NCI-H1436 (cell line): ENCODE measurements around the gene KCNMB1.

Experiments
- DNase-seq: peaks from one replicate; lab custom pipeline; 2025; lab: John Stamatoyannopoulos, UW

KCNMB1 gene

DNA sequence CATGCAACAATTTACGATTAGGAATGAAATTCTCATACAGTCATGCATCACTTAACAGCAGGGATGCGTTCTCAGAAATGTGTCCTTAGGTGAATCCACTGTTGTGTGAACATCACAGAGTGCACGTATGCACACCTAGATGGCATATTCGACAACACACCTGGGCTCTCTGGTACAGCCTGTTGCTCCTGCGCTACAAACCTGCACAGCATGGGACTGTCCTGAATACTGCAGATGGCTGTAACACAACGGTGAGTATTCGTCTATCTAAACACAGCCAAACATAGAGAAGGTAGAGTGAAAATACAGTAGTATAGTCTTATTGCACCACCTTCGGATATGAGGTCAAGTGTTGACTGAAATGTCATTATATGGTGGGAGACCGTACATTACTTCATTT, 47.6 kb downstream of the KCNMB1 start:
- no peak for DNase-seq

DNA sequence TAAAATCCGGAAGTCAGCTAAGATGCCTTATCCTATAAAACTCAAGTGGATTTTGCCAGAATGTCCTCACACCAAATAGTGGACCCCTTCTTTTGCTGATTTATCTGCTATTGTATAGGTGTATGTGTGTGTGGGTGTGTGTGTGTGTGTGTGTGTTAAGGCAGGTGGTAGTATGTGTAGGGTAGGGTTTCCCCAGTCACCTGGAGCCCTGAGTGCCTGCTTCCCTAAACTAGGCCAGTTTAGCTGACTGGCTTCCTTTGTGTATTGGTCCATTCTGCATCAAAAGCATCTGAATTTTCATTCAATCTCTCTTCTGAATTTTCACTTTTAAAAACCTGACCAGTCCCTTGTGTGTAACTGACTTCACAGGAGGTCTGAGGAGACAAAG, 49.4 kb downstream of the KCNMB1 start:
- DNase-seq = no peak

DNA sequence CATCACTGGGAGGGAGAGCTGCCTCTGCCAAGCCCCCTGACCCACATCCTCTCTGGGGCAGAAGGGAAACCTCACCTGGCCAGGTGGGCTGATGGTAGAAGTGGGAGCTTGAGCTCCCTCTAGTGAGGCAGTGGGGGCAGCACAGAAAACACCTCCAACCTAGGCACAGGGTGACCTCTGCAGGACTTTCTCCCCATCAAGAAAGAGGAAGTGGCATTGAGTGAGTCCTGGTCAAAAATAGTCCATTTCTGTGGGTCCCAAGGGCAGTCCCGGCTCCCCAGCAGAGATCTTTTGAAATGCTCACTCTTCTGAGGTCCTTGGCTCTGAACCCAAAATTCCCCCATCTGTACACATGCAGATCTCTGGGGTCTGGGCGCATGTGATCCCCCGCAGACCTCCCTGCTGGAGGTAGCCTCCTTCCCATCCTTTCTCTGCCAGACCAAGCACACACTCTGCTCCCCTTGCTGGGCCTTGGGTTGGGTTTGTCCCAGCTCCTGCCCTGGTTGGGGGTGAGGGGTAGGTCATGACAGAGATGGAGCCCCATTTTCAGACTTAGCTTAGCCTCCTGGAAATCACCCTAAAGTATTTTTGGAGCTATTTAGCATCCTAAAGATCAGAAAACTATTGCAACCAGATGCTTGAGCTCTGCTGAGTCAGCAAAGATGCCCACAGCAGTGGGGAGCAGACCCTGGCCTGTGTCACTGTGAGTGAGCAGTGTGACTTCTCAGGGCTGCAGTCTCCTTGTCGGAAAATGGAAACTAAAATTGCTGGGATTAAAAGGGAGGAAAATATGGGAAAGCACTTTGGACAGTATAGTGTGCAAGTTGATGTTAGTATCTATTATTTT, 50.0 kb downstream of the KCNMB1 start:
- no peak for DNase-seq

DNA sequence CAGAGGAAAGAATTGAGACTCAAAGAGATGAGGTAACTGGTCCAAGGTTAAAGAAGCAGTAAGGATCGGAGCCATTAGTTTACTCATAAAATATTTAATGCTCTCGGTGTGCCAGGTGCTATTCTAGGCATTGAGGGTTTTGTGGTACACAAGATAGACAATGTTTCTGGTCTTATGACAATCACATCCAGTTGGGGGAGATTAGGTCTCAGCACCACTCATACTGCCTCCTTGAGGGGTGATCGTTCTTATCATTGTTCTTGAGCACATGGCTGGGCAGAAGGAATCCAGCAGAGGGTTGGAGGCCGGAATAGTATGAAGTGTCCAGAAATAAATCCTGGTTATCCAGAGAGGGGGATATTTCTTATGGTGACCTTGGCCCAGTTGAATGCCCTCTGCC, 50.9 kb downstream of the KCNMB1 start:
- no peak for DNase-seq

DNA sequence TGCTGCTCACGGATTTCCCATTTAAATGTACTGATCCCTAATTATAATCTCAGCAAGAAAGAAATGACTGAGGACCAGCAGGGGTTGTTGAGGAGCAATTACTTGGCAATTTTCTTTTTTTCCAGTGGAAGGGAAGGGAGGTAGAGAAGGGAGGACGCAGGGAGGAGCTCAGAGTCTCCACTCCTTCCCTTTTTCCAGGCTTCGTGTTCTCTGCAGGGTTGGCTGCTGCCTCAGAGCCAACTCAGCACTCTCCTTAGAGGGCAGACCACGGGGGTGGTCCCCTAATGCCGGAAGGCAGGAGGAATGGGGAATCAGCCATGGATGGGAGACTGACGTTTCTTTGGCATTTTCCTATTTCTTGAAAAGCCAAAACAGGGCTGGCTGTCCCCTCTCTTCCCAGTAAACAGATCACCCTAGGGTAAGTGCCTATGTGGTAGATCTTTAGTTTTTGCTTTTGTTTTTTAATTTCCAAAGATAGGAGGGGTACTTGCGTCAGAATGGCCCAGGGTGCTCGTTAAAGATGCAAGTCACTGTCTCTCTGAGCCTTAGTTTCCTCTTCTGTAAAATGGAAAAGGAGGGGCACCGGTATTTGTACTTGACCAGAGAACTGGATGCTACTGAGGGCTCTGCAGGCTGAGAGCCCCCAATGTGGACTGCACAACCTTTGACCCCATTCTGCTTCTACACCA, 52.0 kb downstream of the KCNMB1 start:
- no peak for DNase-seq

DNA sequence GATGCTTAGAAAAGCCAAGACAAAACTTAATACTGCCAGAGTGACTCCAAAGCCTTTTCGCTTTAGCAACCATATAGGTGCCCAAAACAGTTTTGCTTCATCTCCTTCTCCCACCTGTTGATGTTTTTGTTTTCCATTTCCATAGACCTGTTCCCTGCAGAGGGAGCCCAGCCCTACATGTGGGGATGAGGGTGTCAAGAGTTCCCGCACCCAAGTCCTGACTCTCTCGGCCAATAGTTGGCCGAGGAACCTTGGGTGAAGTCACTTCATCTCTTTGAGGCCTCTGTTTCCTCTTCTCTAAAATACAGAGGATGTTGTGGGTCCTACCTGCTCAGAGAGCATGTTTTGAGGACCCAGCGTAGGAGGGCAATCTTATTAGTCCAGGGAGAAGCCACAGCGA, 53.1 kb downstream of the KCNMB1 start:
- no peak for DNase-seq

DNA sequence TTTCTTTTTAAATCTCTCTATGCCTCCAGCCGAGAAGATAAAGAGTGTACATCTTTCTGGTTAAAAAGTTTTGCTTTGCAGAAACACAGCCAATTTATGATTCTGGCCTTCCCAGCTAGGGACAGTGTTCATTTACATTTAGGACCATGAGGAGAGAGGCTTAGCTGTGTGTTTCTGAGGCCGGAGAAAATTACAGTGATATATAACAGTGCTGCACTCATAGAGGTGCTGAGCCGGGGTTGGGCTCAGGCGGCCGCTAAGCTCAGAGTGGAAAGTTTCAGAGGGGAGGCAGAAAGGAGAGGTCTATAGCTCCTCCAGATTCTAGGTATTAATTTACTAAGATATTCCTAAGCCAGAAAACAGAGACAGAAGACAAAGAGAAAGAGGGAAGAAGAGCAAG, 54.5 kb downstream of the KCNMB1 start:
- DNase-seq = no peak

DNA sequence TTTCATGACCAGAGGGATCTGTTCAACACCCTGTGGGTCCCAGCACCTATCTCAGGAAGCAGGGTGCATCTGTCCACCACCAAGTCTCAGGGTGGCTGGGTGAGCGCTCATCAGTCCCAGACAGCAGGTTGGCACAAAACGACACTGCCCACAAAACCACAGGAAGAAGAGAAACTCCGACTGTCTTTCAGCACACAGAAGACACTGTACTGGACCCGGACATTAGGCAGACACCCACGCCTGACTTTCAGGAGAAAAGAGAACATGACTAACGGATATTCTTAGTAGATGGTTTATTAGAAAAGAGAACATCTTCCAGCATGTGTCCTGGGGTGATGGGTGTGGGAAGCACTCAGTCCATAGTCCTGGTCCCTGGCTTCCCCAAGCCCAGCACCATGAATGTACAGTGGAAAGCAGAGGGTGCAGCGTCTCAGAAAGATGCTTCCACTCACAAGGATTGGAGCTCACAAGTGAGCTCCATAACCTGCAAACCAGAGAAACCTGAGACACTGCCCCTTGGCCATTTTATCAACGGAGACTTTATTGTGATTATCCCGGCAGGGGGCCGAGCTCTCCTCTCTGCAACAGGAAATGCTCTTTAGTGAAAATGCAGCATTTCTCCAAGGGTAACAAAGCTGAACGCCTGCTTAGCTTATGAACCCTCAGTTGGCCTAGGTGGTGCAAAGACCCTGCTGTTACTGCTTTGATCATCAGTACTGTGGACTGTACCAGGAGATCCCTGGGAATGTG, 55.8 kb downstream of the KCNMB1 start:
- DNase-seq = no peak

DNA sequence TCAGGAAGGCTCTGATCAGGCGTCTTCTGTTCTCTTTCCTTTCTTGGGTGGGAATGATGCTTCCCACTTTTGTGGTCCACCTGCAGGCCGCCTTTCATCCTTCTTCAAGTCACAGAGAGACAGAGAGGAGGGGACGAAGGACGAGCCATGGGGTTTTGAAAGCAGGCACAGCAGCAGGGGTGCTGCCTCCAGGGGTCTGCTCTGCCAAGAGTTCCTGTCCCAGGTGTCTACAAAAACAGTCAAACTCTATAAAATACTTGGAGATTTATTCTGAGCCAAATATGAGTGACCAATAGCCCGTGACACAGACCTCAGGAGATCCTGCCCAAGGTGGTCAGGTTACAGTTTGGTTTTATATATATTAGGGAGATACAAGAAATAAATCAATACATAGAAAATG, 57.1 kb downstream of the KCNMB1 start:
- no peak for DNase-seq

DNA sequence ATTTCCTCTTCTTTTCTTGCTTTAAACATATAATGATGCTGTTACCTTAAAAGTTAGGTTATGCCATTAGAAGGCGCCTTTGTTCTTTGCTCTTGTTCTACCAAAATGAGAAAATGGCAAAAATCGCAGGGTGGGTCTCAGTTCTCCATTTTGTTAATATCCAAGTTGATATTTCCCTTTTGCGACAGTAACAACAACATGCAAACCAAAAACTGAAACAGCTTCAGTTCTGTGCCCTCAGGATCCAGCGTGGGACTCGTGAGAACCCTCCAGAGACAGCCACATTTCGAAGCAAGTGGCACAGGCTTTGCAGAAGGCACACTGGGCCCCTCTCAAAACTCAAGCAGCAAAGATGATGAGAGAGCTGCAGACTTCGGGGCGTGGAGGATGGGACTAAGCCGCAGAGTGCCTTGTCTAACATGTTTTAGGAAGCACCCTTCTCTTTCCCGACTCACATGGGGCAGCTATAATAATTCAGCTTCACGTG, 58.6 kb downstream of the KCNMB1 start:
- DNase-seq = no peak

DNA sequence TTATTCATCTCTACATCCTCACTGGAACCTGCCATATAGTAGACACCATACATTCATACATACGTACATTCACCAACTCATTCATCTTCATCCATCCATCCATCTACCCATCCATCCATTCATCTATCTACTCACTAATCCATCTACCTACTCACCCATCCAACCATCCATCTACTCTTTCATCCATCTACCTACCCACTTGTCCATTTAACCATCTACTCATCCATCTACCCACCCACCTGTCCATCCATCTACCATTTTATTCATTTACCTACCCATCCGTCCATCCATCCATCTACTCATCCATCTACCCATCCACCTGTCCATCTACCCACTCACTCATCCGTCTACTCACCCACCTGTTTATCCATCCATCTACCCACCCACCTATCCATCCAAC, 59.6 kb downstream of the KCNMB1 start:
- DNase-seq = no peak

DNA sequence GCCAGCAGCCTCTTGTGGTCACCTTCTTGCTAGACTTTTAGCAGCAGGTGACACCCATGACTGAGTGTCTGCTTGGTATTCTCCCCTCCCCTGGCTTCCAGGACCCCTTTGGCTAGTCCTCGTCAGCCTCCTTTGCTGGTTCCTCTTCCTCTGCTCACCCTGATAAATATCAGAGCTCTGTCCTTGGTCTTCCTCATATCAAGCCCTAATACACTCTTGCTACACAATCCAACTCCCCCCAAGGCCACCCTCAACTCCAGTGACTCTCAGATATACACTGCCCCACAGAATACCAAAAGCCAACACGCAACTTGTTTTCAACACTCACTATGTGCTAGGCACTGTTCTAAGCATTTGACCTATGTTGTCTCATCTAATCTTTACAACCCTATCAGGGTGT, 61.3 kb downstream of the KCNMB1 start:
- no peak for DNase-seq

DNA sequence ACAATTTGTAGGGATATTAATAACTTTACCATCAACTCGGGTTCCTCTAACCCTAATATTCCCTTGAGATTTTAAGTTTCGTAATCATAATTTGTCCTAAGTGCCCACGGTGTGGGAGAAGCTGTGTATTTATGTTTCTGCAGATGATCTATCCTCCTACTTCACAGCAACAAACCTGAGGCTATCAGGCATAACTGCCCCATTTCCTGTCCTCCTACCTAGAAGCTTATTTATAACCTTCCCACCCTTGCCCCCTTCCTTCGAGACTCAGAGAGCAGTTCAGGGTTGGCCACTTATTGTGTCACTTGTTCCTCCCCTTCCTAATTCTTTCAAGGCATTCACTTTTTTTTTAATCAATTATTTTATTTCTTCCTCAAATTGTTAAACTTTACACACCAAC, 62.0 kb downstream of the KCNMB1 start:
- no peak for DNase-seq
